HG02885 (cell line): Measurements from ENCODE around the gene ADCY2.

Experiments used
- ATAC-seq: cut with Tn5 transposase; IDR thresholded peaks from one replicate; pipeline ENCODE4 v1.9.1; 2021; ENCODE audit warnings: mild to moderate bottlenecking; ENCODE audit not compliant: unreplicated experiment, poor library complexity

ADCY2 gene

DNA sequence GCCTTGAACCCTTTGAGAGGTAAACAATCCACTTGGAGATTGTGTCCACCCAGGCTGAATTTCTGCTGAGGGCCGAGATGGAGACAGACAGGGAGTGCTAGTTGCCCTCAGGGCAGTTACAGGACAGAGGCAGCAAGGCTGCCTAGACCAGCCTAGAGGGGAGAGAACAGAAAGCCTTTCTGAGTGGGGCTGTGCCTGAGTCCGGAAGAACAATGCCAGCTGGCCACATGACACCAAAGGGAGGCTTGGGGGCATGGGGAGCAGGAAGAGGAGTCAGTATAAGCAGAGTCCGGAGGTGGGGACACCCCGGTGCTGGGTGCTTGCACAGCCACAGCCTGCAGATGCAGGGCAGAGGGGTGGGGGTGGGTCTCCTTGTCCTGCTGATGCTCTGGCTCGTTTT is 309.3 kb downstream of the ADCY2 start:
- ATAC-seq: no peak

GRCh38 chr5:7705736-7706135 is 309.8 kb downstream of the ADCY2 start:
- no peak for ATAC-seq

DNA sequence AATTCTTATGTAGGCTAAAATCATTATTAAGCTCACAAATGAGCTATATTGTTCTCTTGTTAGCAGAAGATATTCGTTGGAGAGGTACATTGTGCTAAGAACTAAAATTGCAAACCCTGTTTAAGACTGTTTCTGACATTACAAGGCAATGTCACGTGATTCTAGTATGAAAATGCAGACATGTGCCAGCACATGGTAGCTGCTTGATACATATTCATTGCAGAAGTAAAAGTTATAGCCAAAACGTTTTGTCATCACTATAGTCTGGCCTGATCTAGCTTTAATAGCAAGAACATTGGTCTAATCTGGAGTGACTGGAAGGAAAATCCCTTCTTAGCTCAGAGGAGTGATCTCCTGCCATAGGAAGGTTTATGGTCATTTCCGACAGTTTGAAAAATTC is 310.3 kb downstream of the ADCY2 start:
- no peak for ATAC-seq

DNA sequence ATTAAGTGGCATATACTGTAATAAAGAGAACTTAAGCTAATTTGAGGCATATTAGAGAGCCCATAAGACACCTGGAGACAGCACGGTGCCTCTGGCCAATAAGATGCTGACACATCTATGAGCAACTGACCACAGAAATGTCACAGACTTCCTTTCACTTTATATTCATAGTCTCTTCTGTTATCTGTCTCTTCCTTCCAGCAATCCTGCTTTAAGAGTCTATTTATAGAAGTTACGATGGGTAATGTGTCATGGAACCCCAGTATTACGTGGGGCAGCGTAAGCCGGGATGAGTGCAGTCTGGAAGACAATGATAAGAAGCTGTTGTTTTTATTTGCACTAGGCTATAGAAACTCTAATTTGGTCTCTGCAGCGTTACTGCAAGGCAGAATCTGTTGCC is 318.2 kb downstream of the ADCY2 start:
- ATAC-seq: no peak

DNA sequence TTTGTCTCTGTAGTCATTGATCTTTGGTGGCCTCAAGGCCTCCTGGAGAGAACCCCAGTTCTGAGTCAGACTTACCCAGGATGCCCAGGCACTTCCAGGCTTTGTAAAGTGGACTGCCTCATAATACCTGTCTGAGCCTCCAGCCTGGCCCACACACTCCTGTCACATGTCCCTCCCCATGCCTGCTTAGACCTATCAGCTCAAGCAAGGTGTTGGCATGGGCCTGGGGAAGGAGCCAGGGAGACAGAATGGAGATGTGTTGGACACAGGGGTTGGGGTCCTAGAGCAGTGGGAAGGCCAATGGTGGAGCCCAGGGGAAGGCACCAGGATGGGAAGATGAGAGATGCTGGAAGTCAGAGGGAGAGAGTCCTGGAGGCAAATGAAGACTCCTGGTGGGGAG is 318.8 kb downstream of the ADCY2 start:
- ATAC-seq: no peak

- no peak for ATAC-seq
Observed at GRCh38 chr5:7717691-7718090, 321.8 kb downstream of the ADCY2 start.

DNA sequence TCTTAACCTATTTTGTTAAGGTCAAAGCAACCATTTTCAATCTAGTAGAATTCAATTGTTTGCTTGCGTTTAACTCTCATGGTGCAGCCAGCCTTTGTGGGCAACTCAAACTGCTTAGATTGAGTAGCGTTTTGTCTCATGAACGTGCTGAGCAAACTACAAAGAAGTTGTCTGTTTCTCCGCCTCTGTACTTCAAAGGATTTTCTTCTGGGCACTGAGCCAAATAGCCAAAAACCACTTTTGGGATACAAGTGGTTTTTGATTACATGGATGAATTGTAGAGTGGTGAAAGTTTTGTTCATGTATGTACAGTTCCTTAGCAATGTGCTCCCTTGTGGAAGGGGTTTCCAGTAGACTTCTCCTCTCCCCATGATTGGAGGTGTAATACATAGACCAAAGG is 332.1 kb downstream of the ADCY2 start:
- no peak for ATAC-seq

- no peak for ATAC-seq
Observed at GRCh38 chr5:7741415-7742065, 345.6 kb downstream of the ADCY2 start.

DNA sequence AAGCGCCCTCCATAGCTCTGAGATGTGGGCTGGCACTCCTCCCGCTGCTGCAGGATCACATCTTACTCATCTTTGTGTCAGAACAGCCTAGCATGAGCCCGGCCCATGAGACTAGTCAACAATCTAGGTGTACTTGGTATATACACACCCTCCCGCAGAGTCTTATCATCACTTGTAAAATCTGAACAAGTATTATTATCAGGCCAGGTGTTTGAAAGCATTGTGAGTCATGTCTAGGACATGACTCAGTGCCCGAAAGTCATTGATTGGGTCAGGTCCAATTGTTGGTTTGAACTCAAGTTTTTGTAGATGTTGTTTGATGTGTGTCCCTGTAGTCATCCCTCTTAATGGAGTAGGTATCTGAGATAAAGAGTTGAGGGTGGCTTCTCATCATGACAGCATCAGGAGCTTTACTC is 346.3 kb downstream of the ADCY2 start:
- ATAC-seq: no peak

- peak; percentile 47 for ATAC-seq
Observed at GRCh38 chr5:7745882-7746610, 350.1 kb downstream of the ADCY2 start.

DNA sequence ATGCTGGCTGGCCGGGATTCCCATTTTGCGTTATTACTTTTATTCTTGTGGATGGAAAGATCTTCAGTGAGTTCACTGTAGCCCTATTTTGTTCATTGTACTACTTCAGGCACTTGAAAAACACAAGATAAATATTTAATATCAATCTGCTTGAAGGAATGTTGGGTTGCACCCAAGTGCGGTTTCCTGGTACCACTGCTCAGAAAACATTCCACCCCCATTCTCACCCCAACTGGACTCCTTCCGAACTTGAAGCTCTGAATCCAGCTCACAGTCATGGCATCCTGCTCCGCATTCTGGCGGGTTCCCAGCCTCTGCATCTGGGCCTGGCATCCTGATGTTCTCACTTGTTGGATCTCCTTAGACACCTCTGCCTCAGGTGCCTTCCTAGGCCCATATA is 351.8 kb downstream of the ADCY2 start:
- ATAC-seq: no peak

- ATAC-seq: no peak
Observed at GRCh38 chr5:7749626-7750025, 353.7 kb downstream of the ADCY2 start.

DNA sequence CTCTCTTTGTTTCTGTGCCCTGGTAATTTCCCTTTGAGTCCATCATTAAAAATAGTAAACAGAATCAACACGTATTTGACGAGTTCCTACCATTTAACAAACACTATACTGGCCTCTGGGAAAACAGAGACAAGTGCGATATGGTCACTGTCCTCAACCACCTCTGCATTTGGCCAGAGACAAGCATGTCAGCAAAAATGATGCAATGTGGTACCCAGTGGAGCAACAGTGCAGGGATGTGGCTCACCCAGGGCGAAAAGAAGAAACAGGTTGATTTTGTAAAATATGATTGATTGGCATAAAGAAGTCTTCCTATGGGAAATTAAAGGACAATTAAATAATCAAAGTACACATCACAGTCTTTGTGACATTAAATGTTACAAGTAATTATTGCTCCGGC is 355.9 kb downstream of the ADCY2 start:
- no peak for ATAC-seq

- ATAC-seq: no peak
Observed at GRCh38 chr5:7753181-7753580, 357.2 kb downstream of the ADCY2 start.

- ATAC-seq: no peak
Observed at GRCh38 chr5:7753596-7753995, 357.7 kb downstream of the ADCY2 start.

- ATAC-seq: no peak
Observed at GRCh38 chr5:7754490-7754889, 358.6 kb downstream of the ADCY2 start.

GRCh38 chr5:7754997-7755596 is 359.2 kb downstream of the ADCY2 start:
- ATAC-seq: peak; percentile 92

DNA sequence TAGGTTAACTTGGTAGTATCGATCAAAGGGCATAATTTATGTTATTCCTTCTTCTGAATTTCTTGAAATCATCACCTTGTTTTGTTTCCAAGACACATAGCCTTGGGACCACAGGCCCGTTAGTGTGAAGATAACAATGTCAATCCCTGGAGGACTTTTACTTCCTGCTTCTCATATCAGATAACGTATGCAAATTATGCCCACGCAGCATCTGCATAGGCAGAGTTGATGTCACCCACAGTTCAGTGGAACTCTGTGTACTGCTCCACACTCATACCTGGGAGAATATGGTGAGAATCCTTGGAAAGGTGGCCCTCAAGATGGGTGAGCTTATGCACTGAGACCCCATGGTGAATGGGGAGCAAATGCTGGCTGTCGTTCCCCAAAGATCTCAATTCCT is 360.0 kb downstream of the ADCY2 start:
- ATAC-seq: peak; percentile 49

GRCh38 chr5:7756453-7756852 is 360.5 kb downstream of the ADCY2 start:
- no peak for ATAC-seq

- no peak for ATAC-seq
Observed at GRCh38 chr5:7759257-7759871, 363.4 kb downstream of the ADCY2 start.

DNA sequence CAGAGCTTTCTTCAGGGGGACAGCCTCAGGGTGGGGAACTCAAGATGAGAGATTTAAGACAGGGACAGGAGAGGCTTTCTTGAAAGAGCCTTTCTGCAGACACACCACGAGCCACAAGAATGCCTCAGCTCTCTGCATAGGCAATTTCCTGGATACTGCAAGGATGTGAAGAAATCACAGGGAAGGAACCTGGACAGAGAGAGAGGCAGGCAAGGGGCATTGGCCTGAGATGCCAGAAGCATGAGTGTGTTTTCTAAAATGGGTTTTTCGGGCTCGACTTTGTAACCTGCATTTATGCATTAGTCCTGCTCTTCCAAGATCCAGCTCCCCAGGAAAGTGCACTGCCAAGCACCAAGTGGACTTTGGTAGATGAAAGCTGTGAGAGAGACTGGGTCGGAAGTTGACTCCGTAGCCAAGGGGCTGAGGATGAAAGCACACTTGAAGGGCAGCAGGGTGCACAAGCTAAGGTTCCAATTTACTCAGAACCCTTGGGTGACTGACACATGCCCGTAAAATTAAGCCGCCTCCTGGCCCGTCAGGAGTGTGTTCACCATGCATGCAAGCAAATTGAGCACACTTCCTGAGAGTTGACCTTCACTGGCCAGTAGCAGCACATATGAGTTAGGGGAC is 364.1 kb downstream of the ADCY2 start:
- no peak for ATAC-seq
